GM21447 (cell line): ENCODE data around the gene DMRT3.

Experiments used
- ATAC-seq: cut with Tn5 transposase; IDR thresholded peaks from one replicate; pipeline ENCODE4 v1.9.1; 2021; ENCODE audit not compliant: unreplicated experiment

DMRT3 gene

DNA sequence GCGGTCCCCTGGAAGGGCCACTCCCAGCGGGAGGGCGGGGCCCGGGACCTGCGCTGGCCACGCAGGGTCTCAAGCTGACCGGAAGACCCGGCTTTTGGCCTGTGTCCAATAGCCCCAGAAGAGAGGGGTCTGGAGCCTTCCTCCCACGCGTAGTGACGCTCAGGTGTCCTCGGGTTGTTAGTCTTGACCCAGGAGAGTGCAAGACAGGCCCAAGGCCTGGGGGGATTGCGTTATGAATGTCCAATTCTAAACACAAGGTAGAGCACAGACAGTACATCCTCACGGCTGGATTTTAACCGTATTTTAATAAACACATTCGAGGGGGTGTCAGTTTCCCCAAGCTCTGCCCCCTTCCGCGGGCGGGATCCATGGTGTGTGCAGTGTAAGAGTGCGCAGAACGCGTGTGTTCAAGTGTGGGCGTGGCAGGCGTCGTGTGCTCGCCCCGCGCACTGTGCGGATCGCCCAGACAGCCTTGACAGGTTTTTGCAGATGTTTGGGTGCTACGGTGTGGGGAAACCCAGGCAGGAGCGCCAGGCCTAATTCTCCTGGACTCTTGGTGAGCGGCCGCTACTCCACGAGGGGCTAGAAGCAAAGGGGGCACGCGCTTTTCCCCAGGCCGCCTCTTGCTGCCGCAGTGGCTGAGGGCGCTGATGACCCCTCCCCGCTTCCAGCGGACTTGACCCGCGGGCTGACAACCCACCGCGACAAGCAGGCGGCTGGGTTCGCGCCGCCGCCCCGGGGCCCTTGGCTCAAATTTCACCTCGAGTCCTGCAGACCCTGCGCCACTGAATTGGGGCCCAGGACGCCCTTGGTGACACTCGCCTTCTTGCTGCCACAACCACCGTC, 6.1 kb upstream of the DMRT3 start:
- no peak for ATAC-seq

DNA sequence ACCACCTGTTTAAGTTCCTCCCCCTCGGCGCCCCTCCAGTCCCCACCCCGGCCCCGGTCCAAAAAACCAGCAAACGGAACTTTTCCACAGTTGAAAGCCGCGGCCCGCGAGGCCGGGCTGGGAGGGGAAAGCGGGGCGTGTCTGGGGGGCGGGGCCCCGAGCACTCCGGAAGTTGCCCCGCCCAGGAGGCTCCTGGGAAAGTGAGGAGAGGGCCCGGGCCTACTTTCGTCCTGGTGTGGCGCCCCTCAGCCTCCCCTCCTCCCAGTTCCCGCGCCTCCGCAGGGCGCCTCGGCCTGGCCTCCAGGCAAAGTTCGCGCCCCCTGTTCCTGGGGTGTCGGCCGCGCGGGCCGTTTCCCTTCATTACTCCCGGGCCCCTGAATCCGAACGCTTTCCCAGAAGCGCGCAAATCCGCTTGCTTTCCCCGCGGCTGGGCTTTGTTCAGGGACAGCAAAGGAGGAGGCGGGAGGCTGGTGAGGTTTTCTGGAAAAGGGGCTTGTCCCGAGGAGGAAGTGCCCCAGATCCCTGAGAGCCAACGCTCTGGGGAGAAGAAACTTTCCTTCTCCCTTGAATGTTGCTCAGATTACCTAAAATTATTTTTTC, 4.5 kb upstream of the DMRT3 start:
- no peak for ATAC-seq

GRCh38 chr9:972501-973294, 3.8 kb upstream of the DMRT3 start:
- no peak for ATAC-seq

- ATAC-seq = no peak
Measured at GRCh38 chr9:973295-973834, 3.1 kb upstream of the DMRT3 start.

DNA sequence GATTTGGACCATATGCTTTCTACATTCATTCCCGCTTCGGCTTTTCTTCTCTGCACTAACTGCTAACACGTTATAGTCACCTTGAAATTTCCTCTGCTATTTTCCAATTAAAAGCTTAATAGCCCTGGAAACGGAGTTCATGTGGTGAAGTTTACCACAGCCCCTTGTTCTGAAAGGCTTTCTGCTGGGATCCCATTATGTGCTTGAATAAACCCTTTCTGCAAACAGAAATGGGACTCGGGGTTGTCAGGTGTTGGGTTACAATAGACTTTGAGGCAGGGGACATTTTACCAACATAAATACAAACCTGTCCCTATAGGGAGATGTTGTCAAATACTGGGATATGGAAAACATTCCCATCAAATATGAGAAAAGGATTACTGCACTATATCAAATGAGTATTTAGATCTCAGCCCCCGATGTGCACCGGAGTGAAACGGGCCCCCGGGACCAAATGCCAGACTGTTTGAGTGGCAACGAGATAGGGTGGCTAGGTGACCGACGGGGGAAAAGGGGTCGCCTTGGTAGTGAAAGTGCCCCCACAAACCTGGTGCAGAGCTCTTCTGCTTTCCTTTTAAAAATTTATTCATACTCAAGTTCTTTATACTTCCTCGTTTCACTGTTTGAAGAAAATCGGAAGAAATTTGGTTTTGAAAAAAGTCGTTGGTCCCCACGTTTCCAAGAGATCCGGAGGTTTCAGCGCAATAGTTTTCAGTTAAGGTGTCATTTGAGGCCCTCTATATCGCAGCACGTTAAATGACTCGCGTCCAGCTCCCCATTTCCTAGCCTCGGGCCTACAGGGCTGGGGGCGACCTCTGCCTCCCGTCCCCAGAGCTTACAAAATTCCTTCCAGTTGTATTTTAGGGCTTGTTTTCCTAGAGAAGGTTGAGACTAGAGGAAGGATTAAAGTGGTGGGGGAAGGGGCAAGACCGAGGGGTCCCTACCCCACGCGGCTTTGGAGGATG, 2.1 kb upstream of the DMRT3 start:
- no peak for ATAC-seq

GRCh38 chr9:974996-975739, 1.3 kb upstream of the DMRT3 start:
- no peak for ATAC-seq

DNA sequence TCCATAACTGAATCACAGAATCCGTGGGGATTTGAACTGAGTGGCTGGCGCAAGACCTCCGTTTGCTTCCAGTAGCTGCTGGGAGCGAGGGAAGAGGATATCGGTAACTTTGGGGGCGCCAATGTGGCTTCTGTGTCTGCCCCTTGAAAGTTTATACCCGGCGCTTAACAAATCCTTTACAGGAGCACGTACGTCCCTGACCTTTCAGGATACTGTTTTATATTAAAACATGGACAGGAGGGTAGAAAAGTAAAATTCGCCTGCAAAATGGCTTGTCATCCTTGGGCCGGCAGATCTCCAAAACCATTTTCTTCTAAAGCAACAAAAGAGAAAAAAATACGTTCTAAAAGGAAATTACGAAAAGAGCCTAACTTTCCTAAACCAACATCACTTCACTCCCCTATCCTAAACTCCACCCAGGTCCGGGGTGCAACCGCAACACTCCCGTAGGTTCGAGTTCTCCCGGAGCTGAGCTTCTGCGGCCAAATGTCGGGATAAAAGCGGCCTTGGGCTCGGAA, 656 bp upstream of the DMRT3 start:
- no peak for ATAC-seq

- no peak for ATAC-seq
Measured at GRCh38 chr9:976943-977837, 735 bp downstream of the DMRT3 start.

DNA sequence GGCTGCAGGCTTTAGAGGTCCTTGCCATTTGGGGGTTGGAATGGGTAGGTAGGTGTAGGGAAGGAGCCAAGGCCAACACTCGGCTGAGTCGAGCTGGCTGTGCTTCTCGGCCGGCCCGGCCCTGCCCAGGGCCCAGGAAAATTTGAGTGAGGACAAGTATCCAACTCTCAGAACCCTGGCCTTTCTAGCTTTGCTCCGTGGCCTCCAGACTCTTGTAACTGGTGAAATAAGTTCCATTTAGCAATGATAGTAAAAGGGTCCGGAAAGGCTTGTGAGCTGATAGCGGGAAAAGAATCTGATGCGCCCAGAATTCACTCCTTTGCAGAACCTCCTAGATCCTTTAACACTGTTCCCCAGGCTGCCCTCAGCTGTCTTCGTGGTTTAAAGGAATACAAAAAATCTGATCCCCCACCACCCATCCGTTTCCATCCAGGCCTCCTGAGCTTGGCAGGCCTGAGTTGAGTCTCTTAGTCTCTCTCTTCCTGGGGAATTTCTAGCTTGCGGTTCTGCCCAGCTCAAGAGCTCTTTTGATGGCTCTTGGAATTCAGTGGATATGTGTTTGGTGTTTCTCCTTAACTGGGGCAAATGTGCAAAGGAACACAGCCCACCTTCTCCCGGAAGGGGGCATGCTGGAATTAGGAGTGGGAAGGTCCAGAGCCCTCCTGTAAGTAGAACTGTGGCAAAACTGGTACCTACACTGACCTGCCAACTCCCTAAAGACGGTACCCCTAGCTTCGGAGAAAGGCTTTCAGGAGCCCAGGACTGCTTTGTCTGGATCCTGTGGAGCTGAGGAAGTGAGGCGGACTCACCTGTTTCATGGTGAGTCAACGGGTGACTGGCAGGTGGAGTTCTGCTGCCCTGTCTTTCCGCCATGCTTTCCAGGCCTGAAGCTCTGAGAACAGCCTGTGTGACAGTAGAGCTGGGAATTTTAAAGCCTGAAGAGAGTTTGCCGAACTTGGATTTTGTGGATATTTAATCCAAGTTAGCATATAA, 1.7 kb downstream of the DMRT3 start:
- no peak for ATAC-seq

- ATAC-seq = no peak
Measured at GRCh38 chr9:979983-980382, 3.5 kb downstream of the DMRT3 start.

DNA sequence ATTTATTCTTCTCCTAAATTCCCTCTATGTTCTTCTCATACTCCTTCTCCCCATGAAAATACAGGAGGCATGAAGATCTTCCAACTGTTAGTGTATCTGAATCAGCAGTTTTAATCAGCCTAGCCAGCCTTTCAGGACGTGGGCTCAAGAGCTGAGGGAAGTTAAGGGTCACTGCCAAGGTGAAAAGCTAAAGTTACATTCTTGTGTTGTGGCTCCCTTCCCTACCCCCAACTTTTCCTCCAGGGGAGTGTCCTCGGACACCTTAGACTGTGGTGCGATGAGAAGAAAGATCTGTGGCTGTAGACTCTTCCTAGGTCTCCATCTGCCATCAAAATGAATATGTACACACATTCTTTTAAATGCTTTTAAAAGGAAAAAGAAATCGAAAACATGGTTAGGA, 4.2 kb downstream of the DMRT3 start:
- no peak for ATAC-seq

GRCh38 chr9:981491-981898, 5.0 kb downstream of the DMRT3 start:
- no peak for ATAC-seq

- ATAC-seq = no peak
Measured at GRCh38 chr9:982394-983230, 6.2 kb downstream of the DMRT3 start.

DNA sequence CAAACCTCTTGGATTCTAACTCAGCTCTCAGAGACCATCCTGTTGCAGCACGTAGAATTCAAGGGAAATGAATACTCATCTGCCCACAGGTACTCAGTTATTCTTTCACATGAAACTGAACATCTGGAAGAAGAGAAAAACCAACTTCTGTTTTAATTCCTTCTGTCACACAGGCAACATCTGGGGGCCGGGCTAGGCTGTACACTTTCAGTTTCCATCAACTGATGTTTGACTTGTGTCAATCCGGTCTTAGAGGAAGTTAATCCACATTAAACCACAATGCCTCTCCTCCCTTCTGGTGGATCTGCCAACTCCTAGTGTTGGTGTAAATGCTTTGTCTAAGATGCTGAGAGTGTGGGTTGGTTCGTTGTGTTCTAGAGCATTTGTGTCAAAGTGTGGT, 17.6 kb downstream of the DMRT3 start:
- no peak for ATAC-seq

- ATAC-seq = no peak
Measured at GRCh38 chr9:995192-995591, 18.7 kb downstream of the DMRT3 start.

DNA sequence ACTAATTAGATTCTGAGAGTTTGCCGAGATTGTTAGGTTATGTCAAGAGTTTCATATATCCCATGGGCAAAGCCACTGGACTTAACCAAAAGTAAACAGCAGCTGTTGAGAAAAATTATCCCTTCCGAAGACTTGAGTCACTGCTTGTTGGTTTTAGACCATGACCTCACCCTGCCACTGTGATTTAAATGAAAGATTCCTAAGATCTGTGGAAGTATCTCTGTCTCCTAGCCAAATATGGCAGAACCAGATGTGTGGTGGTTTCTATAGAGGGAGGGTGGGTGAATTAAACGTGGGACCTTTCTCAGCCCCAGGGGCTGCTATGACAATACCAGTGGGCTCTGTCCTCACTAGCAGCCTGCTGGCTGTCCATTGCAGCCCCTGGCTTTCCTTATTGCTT, 19.3 kb downstream of the DMRT3 start:
- no peak for ATAC-seq
